Measurements from ENCODE around the gene ITPRIPL2. TPM values are rescaled to one million over a fixed set of nuclear protein-coding genes. Genes with fewer than 3 reads are reported as not detected.

Gene ITPRIPL2
- total RNA-seq, 1 experiment from 2014 or later = 21.6 TPM

DNA sequence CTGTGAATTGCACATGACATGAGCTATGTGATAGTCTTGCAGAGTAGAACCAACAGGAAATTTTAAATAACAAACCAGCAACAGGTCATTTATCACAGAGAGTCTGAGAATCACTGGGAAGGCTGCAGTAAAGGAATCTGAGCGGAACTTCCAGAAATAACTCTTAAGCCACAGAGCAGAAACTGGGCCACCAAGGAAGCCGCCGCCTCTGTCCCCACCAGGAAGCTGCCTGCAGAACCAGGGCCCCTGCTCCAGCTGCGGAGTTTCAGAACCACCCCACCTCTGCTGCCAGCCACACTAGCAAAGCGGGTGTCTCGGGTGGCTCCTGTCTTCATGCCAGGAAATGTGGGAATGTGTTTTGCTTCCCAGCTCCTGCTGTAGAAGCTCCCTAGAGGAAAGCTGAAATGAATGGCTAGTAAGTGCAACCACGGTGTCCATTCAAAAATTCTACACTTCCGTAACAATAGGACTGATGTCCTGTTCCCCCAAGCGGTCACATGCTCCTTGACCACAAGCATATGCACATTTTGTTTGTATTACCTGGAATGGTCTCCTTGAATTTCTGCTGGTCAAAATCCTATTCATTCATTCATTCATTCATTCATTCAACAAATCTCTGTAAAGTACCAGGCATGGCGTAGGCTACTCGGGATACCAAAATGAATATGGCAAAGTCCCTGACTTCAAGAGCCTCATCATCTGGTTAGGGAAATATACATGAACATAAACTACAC, 7.7 kb upstream of the ITPRIPL2 start:
- no peak overlapping the region for H3K27ac ChIP-seq (ENCODE audit: low read length)
- H3K36me3 ChIP-seq (ENCODE audit: low read depth, low read length) = no peaks in the 10 kb centered on the region

DNA sequence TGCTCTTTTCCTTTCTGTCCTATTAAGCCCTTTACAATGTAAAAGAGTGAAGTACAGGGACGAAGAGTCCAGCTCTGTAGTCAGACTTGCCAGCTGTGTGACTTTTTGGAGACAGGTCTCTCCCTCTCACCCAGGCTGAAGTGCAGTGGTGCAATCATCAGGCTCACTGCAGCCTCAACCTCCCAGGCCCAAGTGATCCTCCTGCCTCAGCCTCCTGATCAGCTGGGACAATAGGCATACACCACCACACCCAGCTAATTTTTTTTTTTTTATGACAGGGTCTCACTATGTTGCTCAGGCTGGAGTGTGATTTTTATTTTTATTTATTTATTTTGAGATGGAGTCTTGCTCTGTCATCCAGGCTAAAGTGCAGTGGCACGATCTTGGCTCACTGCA, 7.1 kb upstream of the ITPRIPL2 start:
- POLR2A ChIA-PET (ENCODE audit: unreplicated experiment) = no interaction called here
- H3K4me2 ChIP-seq (ENCODE audit: low read length) = no peak overlapping the region
- CTCF ChIA-PET = no interaction called here
- H3K9ac ChIP-seq (ENCODE audit: low read length) = no peak overlapping the region
- H3K4me1 ChIP-seq (ENCODE audit: insufficient read depth, low read length) = peaks cover 30% of the 10 kb centered on the region
- intact Hi-C loops (cut with micrococcal nuclease) = no loop called here
- H3K27ac ChIP-seq (ENCODE audit: low read length) = no peak overlapping the region; the same call in 1 of the 2 replicates
- no peaks in the 10 kb centered on the region for H3K9me2 ChIP-seq (replicated peaks; ENCODE audit: low read length)
- H3K36me3 ChIP-seq (ENCODE audit: low read depth, low read length) = no peaks in the 10 kb centered on the region
- ATAC-seq (no peak), DNase-seq (no peak)
- no peaks in the 10 kb centered on the region for H3K27me3 ChIP-seq (ENCODE audit: low read length)
- no peak overlapping the region for H2AFZ ChIP-seq (ENCODE audit: low read length)
- no peaks in the 10 kb centered on the region for H4K20me1 ChIP-seq (ENCODE audit: low read length)
- H3F3A ChIP-seq (ENCODE audit: low read length, unreplicated experiment) = no peaks in the 10 kb centered on the region
- H3K4me3 ChIP-seq (ENCODE audit: low read length) = no peak overlapping the region
- no TSS peak for BruUV-seq (replicated peaks)
- no peaks in the 10 kb centered on the region for H3K79me2 ChIP-seq (ENCODE audit: low read length)
- H3K9me3 ChIP-seq (ENCODE audit: low read length) = no peaks in the 10 kb centered on the region
- TF ChIP-seq EZH2phosphoT487 (IDR thresholded peaks at IDR 0.05; ENCODE audit: borderline replicate concordance, low read length) = no peak
- TF ChIP-seq, protein P1, sequence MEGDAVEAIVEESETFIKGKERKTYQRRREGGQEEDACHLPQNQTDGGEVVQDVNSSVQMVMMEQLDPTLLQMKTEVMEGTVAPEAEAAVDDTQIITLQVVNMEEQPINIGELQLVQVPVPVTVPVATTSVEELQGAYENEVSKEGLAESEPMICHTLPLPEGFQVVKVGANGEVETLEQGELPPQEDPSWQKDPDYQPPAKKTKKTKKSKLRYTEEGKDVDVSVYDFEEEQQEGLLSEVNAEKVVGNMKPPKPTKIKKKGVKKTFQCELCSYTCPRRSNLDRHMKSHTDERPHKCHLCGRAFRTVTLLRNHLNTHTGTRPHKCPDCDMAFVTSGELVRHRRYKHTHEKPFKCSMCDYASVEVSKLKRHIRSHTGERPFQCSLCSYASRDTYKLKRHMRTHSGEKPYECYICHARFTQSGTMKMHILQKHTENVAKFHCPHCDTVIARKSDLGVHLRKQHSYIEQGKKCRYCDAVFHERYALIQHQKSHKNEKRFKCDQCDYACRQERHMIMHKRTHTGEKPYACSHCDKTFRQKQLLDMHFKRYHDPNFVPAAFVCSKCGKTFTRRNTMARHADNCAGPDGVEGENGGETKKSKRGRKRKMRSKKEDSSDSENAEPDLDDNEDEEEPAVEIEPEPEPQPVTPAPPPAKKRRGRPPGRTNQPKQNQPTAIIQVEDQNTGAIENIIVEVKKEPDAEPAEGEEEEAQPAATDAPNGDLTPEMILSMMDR (conservative IDR thresholded peaks at IDR 0.05; ENCODE audit: low read depth, low read length) = no peak
- TF ChIP-seq EZH2 (IDR thresholded peaks at IDR 0.05; ENCODE audit: low read length, unreplicated experiment) = no peak

More for the DNA sequence above, 7.7 kb upstream of the ITPRIPL2 start:
- H3K4me3 ChIP-seq (ENCODE audit: low read length) = no peak overlapping the region
- H3K9ac ChIP-seq (ENCODE audit: low read length) = no peak overlapping the region
- H3F3A ChIP-seq (ENCODE audit: low read length, unreplicated experiment) = no peaks in the 10 kb centered on the region
- no peak for ATAC-seq
- no peak for TF ChIP-seq EZH2phosphoT487 (IDR thresholded peaks at IDR 0.05; ENCODE audit: borderline replicate concordance, low read length)
- no peak for TF ChIP-seq EZH2 (IDR thresholded peaks at IDR 0.05; ENCODE audit: low read length, unreplicated experiment)
- TF ChIP-seq, protein P1 (conservative IDR thresholded peaks at IDR 0.05; ENCODE audit: low read depth, low read length) = no peak
- peaks cover 27% of the 10 kb centered on the region for H3K4me1 ChIP-seq (ENCODE audit: insufficient read depth, low read length)
- H4K20me1 ChIP-seq (ENCODE audit: low read length) = no peaks in the 10 kb centered on the region
- no peak overlapping the region for H2AFZ ChIP-seq (ENCODE audit: low read length)
- H3K9me2 ChIP-seq (replicated peaks; ENCODE audit: low read length) = no peaks in the 10 kb centered on the region
- DNase-seq = no peak
- no peaks in the 10 kb centered on the region for H3K79me2 ChIP-seq (ENCODE audit: low read length)
- no peaks in the 10 kb centered on the region for H3K27me3 ChIP-seq (ENCODE audit: low read length)
- ChIA-PET POLR2A (ENCODE audit: unreplicated experiment) (no interaction called here), CTCF (no interaction called here)
- no peaks in the 10 kb centered on the region for H3K9me3 ChIP-seq (ENCODE audit: low read length)
- intact Hi-C loops (cut with micrococcal nuclease) = no loop called here
- no TSS peak for BruUV-seq (replicated peaks)
- H3K4me2 ChIP-seq (ENCODE audit: low read length) = no peak overlapping the region
